HFFc6 (cell line): ENCODE measurements around the gene ZNF235. TPM values are rescaled to one million over a fixed set of nuclear protein-coding genes. Genes with fewer than 3 reads are reported as not detected.

ENCODE experiments used
- DNase-seq: peaks from one replicate; pipeline ENCODE4 v3.0.0-alpha.2; 2018
- H3K27ac Mint-ChIP-seq: 2 replicates; pipeline ENCODE4 v1.8.0; 2020; ENCODE audit warnings: mild to moderate bottlenecking, mixed read lengths
- H3K27me3 Mint-ChIP-seq: 2 replicates; pipeline ENCODE4 v1.8.0; 2021; ENCODE audit warnings: mild to moderate bottlenecking, moderate library complexity, mixed read lengths; ENCODE audit not compliant: insufficient read depth
- H3K36me3 Mint-ChIP-seq: 2 replicates; pipeline ENCODE4 v1.8.0; 2021; ENCODE audit warnings: low read depth, mixed read lengths
- H3K4me1 Mint-ChIP-seq: 2 replicates; pipeline ENCODE4 v1.8.0; 2020; ENCODE audit warnings: low read depth, mixed read lengths
- H3K4me3 Mint-ChIP-seq: 2 replicates; pipeline ENCODE4 v1.8.0; 2020; ENCODE audit warnings: mild to moderate bottlenecking, moderate library complexity, mixed read lengths
- H3K9me3 Mint-ChIP-seq: 2 replicates; pipeline ENCODE4 v1.8.0; 2020; ENCODE audit warnings: mild to moderate bottlenecking, mixed read lengths
- CTCF ChIP-seq: fragments of 200-600 bp; sonication (generic); IDR thresholded peaks from 2 replicates; pipeline ENCODE4 v1.5.0; 2021; ENCODE audit warnings: antibody characterized with exemption, mild to moderate bottlenecking
- total RNA-seq, 6 experiments: library from RNA; stranded (reverse); fragmentation: NEBNext Ultra II Directional; extraction: Animal tissue kit (Norgen Biotek cat#: 25700); gene quantifications; 2 replicates in 1 of 6; 3 replicates in 5 of 6; pipeline ENCODE4 v1.2.3, GENCODE V29; 2021

ZNF235 gene
- total RNA-seq, 6 experiments from 2014 or later: 1.6 to 2.1 (median 1.9) TPM

GRCh38 chr19:44332145-44332544 is 27.3 kb upstream of the ZNF235 start:
- Mint-ChIP-seq H3K27me3 (no peaks in the 10 kb centered on the region; the same call in 1 of the 2 replicates), H3K9me3 (peaks cover 60% of the 10 kb centered on the region), H3K4me3 (no peak overlapping the region)

GRCh38 chr19:44315883-44316282 is 11.1 kb upstream of the ZNF235 start:
- DNase-seq: no peak
- 0 out of 2 replicates have a peak, but pooled peaks cover 1% of the 10 kb centered on the region for H3K27me3 Mint-ChIP-seq
- H3K27ac Mint-ChIP-seq: no peak overlapping the region
- no peak overlapping the region for H3K4me3 Mint-ChIP-seq
- peaks cover 24% of the 10 kb centered on the region for H3K36me3 Mint-ChIP-seq
- TF ChIP-seq CTCF: no peak
- no peaks in the 10 kb centered on the region for H3K4me1 Mint-ChIP-seq
- peaks cover 39% of the 10 kb centered on the region for H3K9me3 Mint-ChIP-seq

More at GRCh38 chr19:44332145-44332544, 27.3 kb upstream of the ZNF235 start:
- no peak overlapping the region for H3K27ac Mint-ChIP-seq
- peaks cover 97% of the 10 kb centered on the region for H3K36me3 Mint-ChIP-seq
- DNase-seq: no peak
- no peaks in the 10 kb centered on the region for H3K4me1 Mint-ChIP-seq
- TF ChIP-seq CTCF: no peak

- Mint-ChIP-seq H3K4me3 (no peak overlapping the region), H3K4me1 (peaks cover 4% of the 10 kb centered on the region), H3K27ac (no peak overlapping the region), H3K9me3 (peaks cover 17% of the 10 kb centered on the region), H3K27me3 (0 out of 2 replicates have a peak, but pooled peaks cover 1% of the 10 kb centered on the region), H3K36me3 (peaks cover 5% of the 10 kb centered on the region; the same call in 1 of the 2 replicates)
- TF ChIP-seq CTCF: no peak
- no peak for DNase-seq
Observed at GRCh38 chr19:44313231-44313630, 8.4 kb upstream of the ZNF235 start.

GRCh38 chr19:44308011-44308410 is 3.2 kb upstream of the ZNF235 start:
- TF ChIP-seq CTCF: no peak
- no peaks in the 10 kb centered on the region for H3K36me3 Mint-ChIP-seq
- no peak overlapping the region for H3K27ac Mint-ChIP-seq
- peaks cover 1% of the 10 kb centered on the region; the same call in 1 of the 2 replicates for H3K27me3 Mint-ChIP-seq
- H3K9me3 Mint-ChIP-seq: 0 out of 2 replicates have a peak, but pooled peaks cover 4% of the 10 kb centered on the region
- no peak overlapping the region for H3K4me3 Mint-ChIP-seq
- peaks cover 24% of the 10 kb centered on the region for H3K4me1 Mint-ChIP-seq
- DNase-seq: no peak

- H3K4me3 Mint-ChIP-seq: no peak overlapping the region
- 0 out of 2 replicates have a peak, but pooled peaks cover 4% of the 10 kb centered on the region for H3K9me3 Mint-ChIP-seq
- no peak overlapping the region for H3K27ac Mint-ChIP-seq
- peaks cover 24% of the 10 kb centered on the region for H3K4me1 Mint-ChIP-seq
- DNase-seq: no peak
- H3K36me3 Mint-ChIP-seq: no peaks in the 10 kb centered on the region
- no peak for TF ChIP-seq CTCF
- H3K27me3 Mint-ChIP-seq: peaks cover 1% of the 10 kb centered on the region
Observed at GRCh38 chr19:44306283-44306682, 1.5 kb upstream of the ZNF235 start.
